Thoracic aorta (tissue), 2 donors: ENCODE data around the gene CRYBA4. TPM values are rescaled to one million over a fixed set of nuclear protein-coding genes. Genes with fewer than 3 reads are reported as not detected.

Experiments used
- ATAC-seq: fragments of 150-250 bp; one replicate; pipeline ENCODE4 v1.8.0; 2017; ENCODE audit warnings: low read depth; ENCODE audit not compliant: insufficient number of reproducible peaks, low FRiP score
- DNase-seq: peaks from one replicate; pipeline ENCODE4 v3.0.0-alpha.2; 2020; ENCODE audit warnings: low spot score
- H3K27ac ChIP-seq, 2 donors: fragments of 200-600 bp; sonication (generic); 1 replicate in 1 of 2; 2 replicates in 1 of 2; pipeline ENCODE4 v1.5.1; 2016; ENCODE audit warnings: mild to moderate bottlenecking in 2 of 2, moderate library complexity in 2 of 2
- H3K27me3 ChIP-seq: fragments of 200-600 bp; sonication (generic); replicated peaks from 2 replicates; pipeline ENCODE4 v1.6.0; 2016; ENCODE audit warnings: mild to moderate bottlenecking; ENCODE audit not compliant: insufficient read depth
- H3K36me3 ChIP-seq: fragments of 200-600 bp; sonication (generic); one replicate; pipeline ENCODE4 v1.5.1; 2016
- H3K4me1 ChIP-seq, 2 donors: fragments of 200-600 bp; sonication (generic); 1 replicate in 1 of 2; 2 replicates in 1 of 2; pipeline versions ENCODE4 v1.5.1 to v1.6.0; 2016; ENCODE audit warnings: low read depth in 2 of 2, mild to moderate bottlenecking in 1 of 2; ENCODE audit not compliant: control insufficient read depth in 1 of 2
- H3K4me3 ChIP-seq: fragments of 200-600 bp; sonication (generic); 2 replicates; pipeline ENCODE4 v1.5.1; 2016; ENCODE audit warnings: mild to moderate bottlenecking
- H3K9me3 ChIP-seq: fragments of 200-600 bp; sonication (generic); 2 replicates; pipeline ENCODE4 v1.5.1; 2016
- total RNA-seq, 2 donors: library from RNA; depleted of rRNA; stranded (reverse); fragments of >200 nt; gene quantifications; one replicate each; pipeline versions ENCODE4 v1.1.0 to v1.2.3, GENCODE V29; 2016
- TF ChIP-seq, protein P1 (sequence below): fragments of 200-600 bp; sonication (generic); IDR thresholded peaks from one replicate; pipeline ENCODE4 v1.5.1; 2019; ENCODE audit warnings: antibody characterized with exemption

Gene CRYBA4
- not detected for total RNA-seq

GRCh38 chr22:26621663-26622062 is at the start of gene CRYBA4:
TSS of gene CRYBA4 (plus strand) at chr22:26621963. CDS start at chr22:26622597, 634 bp downstream.
- no peak for ATAC-seq

GRCh38 chr22:26573026-26573662 is 48.6 kb upstream of the CRYBA4 start:
- Histone ChIP-seq H3K27me3 (no peaks in the 10 kb centered on the region), H3K4me1 (no peaks in the 10 kb centered on the region), H3K4me3 (no peak overlapping the region), H3K36me3 (no peaks in the 10 kb centered on the region), H3K27ac (no peak overlapping the region), H3K9me3 (no peaks in the 10 kb centered on the region)
- no peak for DNase-seq
- no peak for ATAC-seq
- TF ChIP-seq, protein P1, sequence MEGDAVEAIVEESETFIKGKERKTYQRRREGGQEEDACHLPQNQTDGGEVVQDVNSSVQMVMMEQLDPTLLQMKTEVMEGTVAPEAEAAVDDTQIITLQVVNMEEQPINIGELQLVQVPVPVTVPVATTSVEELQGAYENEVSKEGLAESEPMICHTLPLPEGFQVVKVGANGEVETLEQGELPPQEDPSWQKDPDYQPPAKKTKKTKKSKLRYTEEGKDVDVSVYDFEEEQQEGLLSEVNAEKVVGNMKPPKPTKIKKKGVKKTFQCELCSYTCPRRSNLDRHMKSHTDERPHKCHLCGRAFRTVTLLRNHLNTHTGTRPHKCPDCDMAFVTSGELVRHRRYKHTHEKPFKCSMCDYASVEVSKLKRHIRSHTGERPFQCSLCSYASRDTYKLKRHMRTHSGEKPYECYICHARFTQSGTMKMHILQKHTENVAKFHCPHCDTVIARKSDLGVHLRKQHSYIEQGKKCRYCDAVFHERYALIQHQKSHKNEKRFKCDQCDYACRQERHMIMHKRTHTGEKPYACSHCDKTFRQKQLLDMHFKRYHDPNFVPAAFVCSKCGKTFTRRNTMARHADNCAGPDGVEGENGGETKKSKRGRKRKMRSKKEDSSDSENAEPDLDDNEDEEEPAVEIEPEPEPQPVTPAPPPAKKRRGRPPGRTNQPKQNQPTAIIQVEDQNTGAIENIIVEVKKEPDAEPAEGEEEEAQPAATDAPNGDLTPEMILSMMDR, result no peak

More at GRCh38 chr22:26621663-26622062, at the start of gene CRYBA4:
- no peak for DNase-seq
- Histone ChIP-seq H3K9me3 (no peaks in the 10 kb centered on the region), H3K4me3 (no peak within 1 kb of the TSS), H3K27me3 (no peaks in the 10 kb centered on the region), H3K4me1 (no peaks in the 10 kb centered on the region), H3K27ac (no peak within 1 kb of the TSS), H3K36me3 (no peaks in the 10 kb centered on the region)
- TF ChIP-seq, protein P1, result no peak

DNA sequence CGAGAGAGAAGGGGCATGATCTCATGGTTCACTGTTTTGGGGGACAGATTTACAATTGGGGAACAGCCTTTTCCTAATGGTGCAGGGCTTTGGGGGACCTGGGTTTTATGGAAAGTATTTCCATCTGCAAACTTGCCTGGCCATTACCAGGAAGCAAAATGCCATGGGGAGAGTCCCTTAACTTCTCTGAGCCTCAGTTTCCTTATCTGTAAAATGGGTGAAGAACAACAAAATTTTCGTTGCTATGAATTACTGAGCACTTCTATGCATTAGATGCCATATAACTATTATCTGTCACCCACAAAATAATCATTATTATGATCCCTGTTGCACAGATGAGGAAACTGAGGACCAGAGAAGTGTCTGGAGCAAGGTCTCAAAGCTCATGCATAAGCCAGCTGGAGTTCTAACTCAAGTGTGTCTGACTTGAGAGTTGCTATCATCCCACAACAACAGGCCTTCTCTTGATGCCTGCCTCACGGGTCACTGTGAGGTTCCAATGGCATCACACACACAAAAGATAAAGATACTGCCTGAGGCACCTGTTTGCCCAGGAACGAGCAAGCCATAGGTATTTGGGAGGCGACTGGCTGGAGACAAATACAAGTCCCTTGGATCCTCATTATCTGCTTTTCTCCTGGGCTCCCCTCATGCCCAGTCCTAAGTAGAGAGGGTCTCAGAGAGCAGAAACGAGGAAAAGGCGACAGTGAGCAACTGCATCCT is 47.6 kb upstream of the CRYBA4 start:
- TF ChIP-seq, protein P1, result no peak
- no peak overlapping the region for H3K27ac ChIP-seq

GRCh38 chr22:26576026-26576680 is 45.6 kb upstream of the CRYBA4 start:
- Histone ChIP-seq H3K27ac (no peak overlapping the region), H3K4me1 (no peaks in the 10 kb centered on the region), H3K27me3 (no peaks in the 10 kb centered on the region), H3K9me3 (no peaks in the 10 kb centered on the region), H3K36me3 (no peaks in the 10 kb centered on the region), H3K4me3 (no peak overlapping the region)
- DNase-seq, result no peak
- TF ChIP-seq, protein P1, result no peak
- ATAC-seq, result no peak

More for the DNA sequence above, 47.6 kb upstream of the CRYBA4 start:
- ATAC-seq (no peak), DNase-seq (no peak)
- Histone ChIP-seq H3K4me1 (no peaks in the 10 kb centered on the region), H3K36me3 (no peaks in the 10 kb centered on the region), H3K4me3 (no peak overlapping the region), H3K27me3 (no peaks in the 10 kb centered on the region), H3K9me3 (no peaks in the 10 kb centered on the region)

DNA sequence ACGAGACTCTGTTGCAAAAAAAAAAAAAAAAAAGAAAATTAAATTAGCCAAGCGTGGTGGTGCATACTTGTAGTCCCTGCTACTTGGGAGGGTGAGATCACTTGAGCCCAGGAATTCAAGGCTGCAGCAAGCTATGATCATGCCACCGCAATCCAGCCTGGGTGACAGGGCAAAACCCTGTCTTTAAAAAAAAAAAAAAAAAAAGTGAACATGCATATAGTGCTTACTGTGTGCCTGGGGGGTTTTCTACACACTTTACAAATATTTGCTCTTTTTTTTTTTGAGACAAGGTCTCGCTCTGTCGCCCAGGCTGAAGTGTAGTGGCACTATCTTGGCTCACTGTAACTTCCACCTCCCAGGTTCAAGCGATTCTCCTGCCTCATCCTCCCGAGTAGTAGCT is 44.7 kb upstream of the CRYBA4 start:
- DNase-seq (no peak), ATAC-seq (no peak)
- TF ChIP-seq, protein P1, result no peak
- H3K36me3 ChIP-seq, result no peaks in the 10 kb centered on the region
- no peaks in the 10 kb centered on the region for H3K4me1 ChIP-seq
- H3K9me3 ChIP-seq, result no peaks in the 10 kb centered on the region
- H3K27ac ChIP-seq, result no peak overlapping the region
- no peaks in the 10 kb centered on the region for H3K27me3 ChIP-seq
- no peak overlapping the region for H3K4me3 ChIP-seq
